H1 (cell line): Measurements from ENCODE around the gene CDCA7. TPM values are rescaled to one million over a fixed set of nuclear protein-coding genes. Genes with fewer than 3 reads are reported as not detected.
"Not testable (repeated sequence)": the region's sequence is repeated elsewhere in the genome, so short reads cannot be mapped to it uniquely, and the experiment has no call there.

Source experiments
- CTCF ChIA-PET: fragments of 300-600 bp; sonication (Branson Sonifier 250); formaldehyde crosslinking; loops from one replicate; lab custom pipeline; 2021; ENCODE audit not compliant: partially characterized antibody; lab: Charles Lee
- POLR2A ChIA-PET: fragments of 300-600 bp; sonication (Branson Sonifier 250); formaldehyde crosslinking; loops from one replicate; lab custom pipeline; 2021; ENCODE audit warnings: inconsistent platforms; ENCODE audit not compliant: partially characterized antibody; lab: Charles Lee
- DNase-seq, 2 experiments: peaks; one replicate each; pipeline versions ENCODE4 v3.0.0 to v3.0.0-alpha.2; 2010 to 2022; ENCODE audit warnings: low spot score in 2 of 2, low read depth in 1 of 2, mixed read lengths in 1 of 2
- FAIRE-seq: peaks from 2 replicates; lab custom pipeline; 2011; peaks lifted over from hg19 to GRCh38; lab: Jason Lieb, UNC
- H2AFZ ChIP-seq: 2 replicates; pipeline ENCODE4 v1.8.1; 2012; ENCODE audit warnings: low read length, inconsistent platforms
- H2AK5ac ChIP-seq: 2 replicates; pipeline ENCODE4 v1.6.1; 2013; ENCODE audit warnings: low read depth, low read length
- H2BK120ac ChIP-seq: replicated peaks from 2 replicates; pipeline ENCODE3; 2013; ENCODE audit warnings: low read depth, low read length, inconsistent platforms
- H2BK12ac ChIP-seq: 2 replicates; pipeline ENCODE4 v1.6.1; 2013; ENCODE audit warnings: low read depth, low read length
- H2BK15ac ChIP-seq: 2 replicates; pipeline ENCODE4 v1.6.1; 2013; ENCODE audit warnings: low read length
- H2BK20ac ChIP-seq: 2 replicates; pipeline ENCODE4 v1.6.1; 2013; ENCODE audit warnings: low read length
- H2BK5ac ChIP-seq: 2 replicates; pipeline ENCODE4 v1.6.1; 2013; ENCODE audit warnings: low read depth, low read length
- H3K14ac ChIP-seq: 2 replicates; pipeline ENCODE4 v1.6.1; 2013; ENCODE audit warnings: inconsistent platforms; ENCODE audit not compliant: insufficient read length
- H3K18ac ChIP-seq: 2 replicates; pipeline ENCODE4 v1.6.1; 2013; ENCODE audit warnings: low read length; ENCODE audit errors: extremely low read depth
- H3K23ac ChIP-seq: 2 replicates; pipeline ENCODE4 v1.6.1; 2013; ENCODE audit warnings: inconsistent platforms; ENCODE audit not compliant: insufficient read length
- H3K23me2 ChIP-seq: 2 replicates; pipeline ENCODE4 v1.6.1; 2013; ENCODE audit warnings: low read depth, low read length
- H3K27ac ChIP-seq: 2 replicates; pipeline ENCODE4 v1.6.1; 2011; ENCODE audit warnings: low read depth, low read length, inconsistent platforms
- H3K27me3 ChIP-seq, 4 experiments: replicated peaks in 1 of 4; 1 replicate in 1 of 4; 2 replicates in 3 of 4; pipeline versions ENCODE4 v1.6.1 to v1.8.1; 2011 to 2013; ENCODE audit warnings: low read length in 3 of 4, mild to moderate bottlenecking in 3 of 4, inconsistent platforms in 2 of 4, mixed read lengths in 2 of 4, moderate library complexity in 1 of 4; ENCODE audit not compliant: control insufficient read depth in 3 of 4, insufficient read depth in 3 of 4; ENCODE audit errors: extremely low read depth in 1 of 4
- H3K36me3 ChIP-seq, 4 experiments: 2 replicates each; pipeline versions ENCODE4 v1.6.1 to v1.8.1; 2011 to 2013; ENCODE audit warnings: mild to moderate bottlenecking in 4 of 4, low read length in 3 of 4, moderate library complexity in 2 of 4, control low read depth in 1 of 4, inconsistent platforms in 1 of 4; ENCODE audit not compliant: insufficient read depth in 4 of 4, control insufficient read depth in 2 of 4
- H3K4ac ChIP-seq: replicated peaks from 2 replicates; pipeline ENCODE3; 2013; ENCODE audit warnings: low read length, low read depth, mixed read lengths, inconsistent platforms; ENCODE audit not compliant: insufficient read length
- H3K4me1 ChIP-seq, 4 experiments: replicated peaks in 1 of 4; 1 replicate in 1 of 4; 2 replicates in 3 of 4; pipeline versions ENCODE4 v1.6.1 to v1.8.1; 2011 to 2013; ENCODE audit warnings: low read length in 3 of 4, inconsistent platforms in 2 of 4, mixed read lengths in 1 of 4; ENCODE audit not compliant: insufficient read depth in 4 of 4, control insufficient read depth in 3 of 4
- H3K4me2 ChIP-seq, 2 experiments: 2 replicates each; pipeline versions ENCODE4 v1.6.1 to v1.8.1; 2011 to 2013; ENCODE audit warnings: low read depth in 2 of 2, low read length in 2 of 2, control low read depth in 1 of 2, inconsistent platforms in 1 of 2, mild to moderate bottlenecking in 1 of 2; ENCODE audit not compliant: insufficient read depth in 1 of 2
- H3K4me3 ChIP-seq, 4 experiments: fragments of 200-600, 300-600 bp in 1 of 4; sonication (generic), shearing (Covaris generic), sonication (Bioruptor Twin) in 1 of 4; 2 replicates each; pipeline versions ENCODE4 v1.5.1 to v1.8.1; 2011 to 2016; ENCODE audit warnings: low read length in 4 of 4, low read depth in 3 of 4, control low read depth in 2 of 4, inconsistent platforms in 2 of 4, mild to moderate bottlenecking in 2 of 4, mixed read lengths in 1 of 4, moderate library complexity in 1 of 4; ENCODE audit not compliant: insufficient read depth in 2 of 4; ENCODE audit errors: extremely low read depth in 1 of 4
- H3K56ac ChIP-seq: replicated peaks from 2 replicates; pipeline ENCODE3; 2013; ENCODE audit warnings: low read depth, mild to moderate bottlenecking, mixed read lengths, low read length, inconsistent platforms; ENCODE audit not compliant: insufficient read length
- H3K79me1 ChIP-seq: 2 replicates; pipeline ENCODE4 v1.6.1; 2013; ENCODE audit warnings: low read depth, low read length, control low read depth
- H3K79me2 ChIP-seq, 2 experiments: 2 replicates each; pipeline versions ENCODE4 v1.6.1 to v1.8.1; 2012 to 2013; ENCODE audit warnings: low read length in 2 of 2, mild to moderate bottlenecking in 2 of 2, inconsistent platforms in 1 of 2; ENCODE audit not compliant: insufficient read depth in 2 of 2, control insufficient read depth in 1 of 2
- H3K9ac ChIP-seq, 4 experiments: replicated peaks in 1 of 4; 1 replicate in 1 of 4; 2 replicates in 3 of 4; pipeline versions ENCODE4 v1.6.1 to v1.8.1; 2011 to 2013; ENCODE audit warnings: low read depth in 3 of 4, low read length in 3 of 4, control low read depth in 2 of 4, mild to moderate bottlenecking in 2 of 4, moderate library complexity in 2 of 4, inconsistent platforms in 1 of 4; ENCODE audit errors: extremely low read depth in 1 of 4
- H3K9me3 ChIP-seq, 2 experiments: 2 replicates each; pipeline versions ENCODE4 v1.6.1 to v1.8.1; 2012 to 2013; ENCODE audit warnings: mild to moderate bottlenecking in 2 of 2, moderate library complexity in 2 of 2, control low read depth in 1 of 2, inconsistent platforms in 1 of 2, low read depth in 1 of 2, low read length in 1 of 2, mixed read lengths in 1 of 2; ENCODE audit not compliant: insufficient read depth in 2 of 2
- H4K20me1 ChIP-seq, 2 experiments: replicated peaks in 1 of 2; 2 replicates each; pipeline versions ENCODE3 to v1.8.1; 2011 to 2013; ENCODE audit warnings: inconsistent platforms in 2 of 2, low read length in 2 of 2, mild to moderate bottlenecking in 1 of 2; ENCODE audit not compliant: insufficient read depth in 2 of 2, control insufficient read depth in 1 of 2
- H4K5ac ChIP-seq: 2 replicates; pipeline ENCODE4 v1.6.1; 2013; ENCODE audit warnings: low read length, low read depth, mixed read lengths, inconsistent platforms; ENCODE audit not compliant: insufficient read length
- H4K8ac ChIP-seq: 2 replicates; pipeline ENCODE4 v1.8.0; 2013; ENCODE audit warnings: mild to moderate bottlenecking, moderate library complexity, low read length, inconsistent platforms; ENCODE audit not compliant: insufficient read depth; ENCODE audit errors: extremely low read depth
- H4K91ac ChIP-seq: replicated peaks from 2 replicates; pipeline ENCODE3; 2013; ENCODE audit warnings: low read length, mixed read lengths, inconsistent platforms; ENCODE audit not compliant: insufficient read length
- WGBS, 2 experiments: shearing (Covaris generic) in 1 of 2; methylation state at CpG; one replicate each; pipeline versions ENCODE4 v1.1.6 to v1.1.7; 2013 to 2015; ENCODE audit warnings: low lambda C conversion rate in 2 of 2, mixed read lengths in 2 of 2, inconsistent platforms in 1 of 2, low coverage in 1 of 2, missing lambda C conversion rate in 1 of 2; ENCODE audit not compliant: insufficient replicate concordance in 2 of 2, insufficient coverage in 1 of 2, insufficient read length in 1 of 2; ENCODE audit errors: extremely low coverage in 1 of 2, missing lambda C conversion rate in 1 of 2; 5-methylcytosine and 5-hydroxymethylcytosine counted together
- polyA plus RNA-seq, 7 experiments: library from polyadenylated mRNA; depleted of rRNA in 3 of 7; stranded (reverse) in 5 of 7; unstranded in 2 of 7; fragments of >200 nt in 5 of 7; fragments of 200-250 nt in 2 of 7; gene quantifications; 1 replicate in 5 of 7; 2 replicates in 1 of 7; 4 replicates in 1 of 7; pipeline versions ENCODE4 v1.2.1 to v1.2.3, GENCODE V29; 2011 to 2013; ENCODE audit warnings: missing spikeins in 2 of 7, mixed read lengths in 2 of 7
- total RNA-seq: library from RNA; stranded (reverse); fragmentation: NEBNext Ultra II Directional; extraction: Animal tissue kit (Norgen Biotek cat#: 25700); gene quantifications from 2 replicates; pipeline ENCODE4 v1.2.1, GENCODE V29; 2021

CDCA7 gene
- total and polyA plus RNA-seq, 2 of the 8 experiments (the other 6 are each of a cell fraction or from before 2014, with no cell fraction given): 64.4 to 80.4 TPM

- H3K9me3 ChIP-seq, H4K8ac ChIP-seq, H3K36me3 ChIP-seq, H3K4me2 ChIP-seq, H3K23me2 ChIP-seq, H3K9ac ChIP-seq, H3K79me1 ChIP-seq, H3K56ac ChIP-seq, H3K27me3 ChIP-seq, H3K4me3 ChIP-seq, DNase-seq, H2AK5ac ChIP-seq, FAIRE-seq, H2BK20ac ChIP-seq, H3K79me2 ChIP-seq, H2BK5ac ChIP-seq, H3K18ac ChIP-seq, H3K23ac ChIP-seq, H4K20me1 ChIP-seq, H4K91ac ChIP-seq, H2BK12ac ChIP-seq, H3K4me1 ChIP-seq, H3K14ac ChIP-seq, H3K27ac ChIP-seq, H4K5ac ChIP-seq, H3K4ac ChIP-seq, H2BK120ac ChIP-seq, H2BK15ac ChIP-seq: not testable (repeated sequence)
- 92% methylated on average over 24 of the region's 26 CpGs; no CpG with 5 or more reads in 1 of the 2 experiments for WGBS, 2 experiments
- peak overlapping the region; percentile 96; the same call in 1 of the 2 replicates for H2AFZ ChIP-seq
- ChIA-PET CTCF (interaction anchor here (0.8 to 1.5 kb wide), 7 partner anchors 10 to 389 kb away, joined by 3 to 12 read pairs (median 4); no protein-coding TSS in a partner anchor), POLR2A (interaction anchor here (0.7 kb wide), 1 partner anchor 8 kb away, joined by 3 read pairs; no protein-coding TSS in a partner anchor)
Observed at GRCh38 chr2:173416415-173417152, 61.9 kb downstream of the CDCA7 start.
